ENCODE data around the gene IGF2R.

The IGF2R gene

DNA sequence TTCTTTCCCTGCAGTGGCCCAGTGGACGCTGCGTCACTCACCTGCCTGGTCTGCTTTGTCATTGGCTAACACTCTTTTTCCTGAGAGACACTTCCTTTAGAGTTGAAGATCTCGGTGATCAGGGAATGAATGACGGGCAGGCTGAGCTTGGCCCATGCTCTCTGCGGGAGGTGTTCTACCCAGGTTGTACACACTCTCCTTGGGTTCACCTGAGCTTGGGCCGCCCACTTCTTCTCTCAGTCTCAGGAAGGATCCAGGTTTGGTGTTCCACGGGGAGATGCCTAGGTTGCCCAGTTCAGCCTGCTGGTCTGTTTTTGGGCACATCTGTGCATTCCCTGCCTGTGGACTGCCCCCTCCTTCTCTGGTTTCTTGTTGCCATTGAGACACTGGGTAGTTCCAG, 86.0 kb downstream of the IGF2R start:
- H3K79me2 ChIP-seq (ENCODE audit: low read length) = no peaks in the 10 kb centered on the region
- H3K4me3 ChIP-seq (ENCODE audit: low read length) = no peak overlapping the region
- DNase-seq = no peak
- no peak overlapping the region for H3K27ac ChIP-seq (ENCODE audit: low read length)
- no peaks in the 10 kb centered on the region for H4K20me1 ChIP-seq (ENCODE audit: insufficient read depth, low read length)
- no peaks in the 10 kb centered on the region for H3K4me1 ChIP-seq (ENCODE audit: low read length)
- no peaks in the 10 kb centered on the region for H3K27me3 ChIP-seq (replicated peaks; ENCODE audit: insufficient read depth, low read length)
- H3F3A ChIP-seq (ENCODE audit: insufficient read depth, low read length) = no peaks in the 10 kb centered on the region
- TF ChIP-seq CTCF (IDR thresholded peaks at IDR 0.05; ENCODE audit: low read length) (no peak), EZH2 (optimal IDR thresholded peaks at IDR 0.05; ENCODE audit: low read depth, low read length) (no peak), EZH2phosphoT487 (IDR thresholded peaks at IDR 0.05; ENCODE audit: low read length) (no peak)
- H2AFZ ChIP-seq (ENCODE audit: low read length) = no peak overlapping the region
- no peaks in the 10 kb centered on the region for H3K9me3 ChIP-seq (replicated peaks; ENCODE audit: insufficient read depth, low read length)
- H3K9ac ChIP-seq (ENCODE audit: low read length) = no peak overlapping the region
- no peaks in the 10 kb centered on the region for H3K36me3 ChIP-seq (replicated peaks; ENCODE audit: insufficient read depth, low read length)
- no peak overlapping the region for H3K4me2 ChIP-seq (ENCODE audit: low read depth, low read length)
- no peaks in the 10 kb centered on the region for H3K9me2 ChIP-seq (replicated peaks; ENCODE audit: insufficient read depth, low read length)

DNA sequence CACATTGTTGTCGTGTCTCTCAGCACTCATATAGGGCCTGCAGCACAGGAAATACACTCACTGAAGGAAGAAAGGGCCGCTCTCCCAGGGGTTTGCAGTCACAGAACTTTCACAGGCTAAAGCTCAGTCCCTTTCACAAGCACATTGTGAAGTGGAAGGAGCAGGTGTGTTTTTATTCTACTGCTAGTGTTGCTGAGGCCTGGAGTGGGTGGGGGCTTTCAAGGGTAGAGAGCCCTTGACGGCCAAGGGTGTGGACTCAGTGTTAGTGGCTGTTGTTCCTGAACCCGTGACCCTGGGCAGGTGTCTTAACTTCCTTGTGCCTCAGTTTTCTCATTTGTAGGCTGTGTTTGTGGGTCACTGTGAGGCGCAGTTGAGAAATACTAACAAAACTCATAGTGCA, 86.5 kb downstream of the IGF2R start:
- TF ChIP-seq EZH2phosphoT487 (IDR thresholded peaks at IDR 0.05; ENCODE audit: low read length) (no peak), CTCF (IDR thresholded peaks at IDR 0.05; ENCODE audit: low read length) (no peak), EZH2 (optimal IDR thresholded peaks at IDR 0.05; ENCODE audit: low read depth, low read length) (no peak)
- Histone ChIP-seq H3K36me3 (replicated peaks; ENCODE audit: insufficient read depth, low read length) (no peaks in the 10 kb centered on the region), H3K4me2 (ENCODE audit: low read depth, low read length) (no peak overlapping the region), H3K9ac (ENCODE audit: low read length) (no peak overlapping the region), H3K4me3 (ENCODE audit: low read length) (no peak overlapping the region), H3K27me3 (replicated peaks; ENCODE audit: insufficient read depth, low read length) (no peaks in the 10 kb centered on the region), H3F3A (ENCODE audit: insufficient read depth, low read length) (no peaks in the 10 kb centered on the region), H4K20me1 (ENCODE audit: insufficient read depth, low read length) (no peaks in the 10 kb centered on the region), H3K9me3 (replicated peaks; ENCODE audit: insufficient read depth, low read length) (no peaks in the 10 kb centered on the region), H2AFZ (ENCODE audit: low read length) (no peak overlapping the region), H3K4me1 (ENCODE audit: low read length) (no peaks in the 10 kb centered on the region), H3K79me2 (ENCODE audit: low read length) (no peaks in the 10 kb centered on the region), H3K9me2 (replicated peaks; ENCODE audit: insufficient read depth, low read length) (no peaks in the 10 kb centered on the region), H3K27ac (ENCODE audit: low read length) (no peak overlapping the region)
- no peak for DNase-seq

DNA sequence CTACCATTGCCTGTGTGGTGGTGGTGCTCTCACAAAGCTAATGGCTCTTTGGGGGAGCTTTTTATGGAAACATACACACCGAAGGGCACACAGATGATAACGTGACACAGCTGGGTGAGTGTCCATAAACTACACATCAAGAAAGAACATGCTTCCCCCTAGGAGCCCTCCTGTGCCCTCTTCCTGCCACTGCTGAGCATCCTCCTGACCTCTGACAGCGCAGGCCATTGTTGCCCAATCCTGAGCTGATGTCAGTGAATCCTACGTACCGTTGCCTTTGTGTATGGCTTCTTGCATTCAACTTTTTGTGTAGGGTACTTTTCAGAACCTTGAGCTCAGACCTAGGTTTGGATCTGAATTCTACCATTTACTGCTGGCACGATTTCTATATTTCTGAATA, 86.9 kb downstream of the IGF2R start:
- Histone ChIP-seq H3K79me2 (ENCODE audit: low read length) (no peaks in the 10 kb centered on the region), H3K9me3 (replicated peaks; ENCODE audit: insufficient read depth, low read length) (no peaks in the 10 kb centered on the region), H3K27me3 (replicated peaks; ENCODE audit: insufficient read depth, low read length) (no peaks in the 10 kb centered on the region), H3K4me2 (ENCODE audit: low read depth, low read length) (no peak overlapping the region), H3F3A (ENCODE audit: insufficient read depth, low read length) (no peaks in the 10 kb centered on the region), H3K9me2 (replicated peaks; ENCODE audit: insufficient read depth, low read length) (no peaks in the 10 kb centered on the region), H3K4me3 (ENCODE audit: low read length) (no peak overlapping the region), H4K20me1 (ENCODE audit: insufficient read depth, low read length) (no peaks in the 10 kb centered on the region), H3K36me3 (replicated peaks; ENCODE audit: insufficient read depth, low read length) (no peaks in the 10 kb centered on the region), H3K9ac (ENCODE audit: low read length) (no peak overlapping the region), H2AFZ (ENCODE audit: low read length) (no peak overlapping the region), H3K4me1 (ENCODE audit: low read length) (no peaks in the 10 kb centered on the region), H3K27ac (ENCODE audit: low read length) (no peak overlapping the region)
- TF ChIP-seq EZH2 (optimal IDR thresholded peaks at IDR 0.05; ENCODE audit: low read depth, low read length) (no peak), CTCF (IDR thresholded peaks at IDR 0.05; ENCODE audit: low read length) (no peak), EZH2phosphoT487 (IDR thresholded peaks at IDR 0.05; ENCODE audit: low read length) (no peak)
- no peak for DNase-seq

Measured in MM.1S (cell line).